Measurements from ENCODE around the gene PRPF19. TPM values are rescaled to one million over a fixed set of nuclear protein-coding genes. Genes with fewer than 3 reads are reported as not detected.

The PRPF19 gene
- total RNA-seq, 2 donors from 2014 or later, result 147 to 181 TPM

DNA sequence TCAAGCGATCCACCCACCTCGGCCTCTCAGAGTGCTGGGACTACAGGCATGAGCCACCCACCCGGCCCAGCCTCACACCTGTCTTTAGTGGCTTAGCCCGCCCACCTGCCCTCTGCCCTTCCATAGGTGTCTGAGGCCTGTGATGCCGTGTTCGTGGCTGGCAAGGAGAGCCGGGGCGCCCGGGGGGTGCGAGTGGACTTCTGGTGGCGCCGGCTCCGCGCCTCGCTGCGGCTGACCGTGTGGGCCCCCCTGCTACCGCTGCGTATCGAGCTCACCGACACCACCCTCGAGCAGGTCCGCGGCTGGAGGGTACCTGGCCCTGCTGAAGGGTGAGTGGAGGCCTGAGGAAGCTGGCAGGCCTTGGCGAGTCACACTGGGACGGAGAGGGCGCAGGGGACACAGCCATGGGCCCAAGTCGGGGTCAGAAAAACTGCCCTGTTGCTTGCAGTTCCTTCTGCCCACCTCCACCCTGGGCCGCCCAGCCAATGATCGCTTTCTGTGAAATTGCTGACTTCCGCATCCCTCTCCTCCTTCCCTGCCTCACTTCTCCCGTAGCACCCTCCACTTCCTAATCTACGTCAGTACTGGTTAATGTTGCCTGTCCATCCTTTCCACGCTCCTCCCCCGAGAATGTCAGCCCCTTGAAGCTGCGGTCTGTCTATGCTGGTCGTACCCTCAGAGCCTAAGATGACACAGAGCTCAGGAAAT, 27.2 kb upstream of the PRPF19 start:
- intact Hi-C loops (cut with DNase I), result no loop called here
- TF ChIP-seq POLR2AphosphoS5 (IDR thresholded peaks at IDR 0.05) (no peak), POLR2A (IDR thresholded peaks at IDR 0.05) (no peak)
- TF ChIP-seq, protein P1, sequence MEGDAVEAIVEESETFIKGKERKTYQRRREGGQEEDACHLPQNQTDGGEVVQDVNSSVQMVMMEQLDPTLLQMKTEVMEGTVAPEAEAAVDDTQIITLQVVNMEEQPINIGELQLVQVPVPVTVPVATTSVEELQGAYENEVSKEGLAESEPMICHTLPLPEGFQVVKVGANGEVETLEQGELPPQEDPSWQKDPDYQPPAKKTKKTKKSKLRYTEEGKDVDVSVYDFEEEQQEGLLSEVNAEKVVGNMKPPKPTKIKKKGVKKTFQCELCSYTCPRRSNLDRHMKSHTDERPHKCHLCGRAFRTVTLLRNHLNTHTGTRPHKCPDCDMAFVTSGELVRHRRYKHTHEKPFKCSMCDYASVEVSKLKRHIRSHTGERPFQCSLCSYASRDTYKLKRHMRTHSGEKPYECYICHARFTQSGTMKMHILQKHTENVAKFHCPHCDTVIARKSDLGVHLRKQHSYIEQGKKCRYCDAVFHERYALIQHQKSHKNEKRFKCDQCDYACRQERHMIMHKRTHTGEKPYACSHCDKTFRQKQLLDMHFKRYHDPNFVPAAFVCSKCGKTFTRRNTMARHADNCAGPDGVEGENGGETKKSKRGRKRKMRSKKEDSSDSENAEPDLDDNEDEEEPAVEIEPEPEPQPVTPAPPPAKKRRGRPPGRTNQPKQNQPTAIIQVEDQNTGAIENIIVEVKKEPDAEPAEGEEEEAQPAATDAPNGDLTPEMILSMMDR (IDR thresholded peaks at IDR 0.05), result no peak
- no peaks in the 10 kb centered on the region for H3K9me3 ChIP-seq
- no peaks in the 10 kb centered on the region for H3K4me1 ChIP-seq (replicated peaks)
- H3K27me3 ChIP-seq (replicated peaks; ENCODE audit: insufficient read depth), result no peaks in the 10 kb centered on the region
- H3K36me3 ChIP-seq, result no peaks in the 10 kb centered on the region
- H3K27ac ChIP-seq, result no peak overlapping the region
- DNase-seq (ENCODE audit: low spot score), result no peak
- 94% methylated on average over 33 of the region's 37 CpGs for WGBS
- H3K4me3 ChIP-seq, result no peak overlapping the region

DNA sequence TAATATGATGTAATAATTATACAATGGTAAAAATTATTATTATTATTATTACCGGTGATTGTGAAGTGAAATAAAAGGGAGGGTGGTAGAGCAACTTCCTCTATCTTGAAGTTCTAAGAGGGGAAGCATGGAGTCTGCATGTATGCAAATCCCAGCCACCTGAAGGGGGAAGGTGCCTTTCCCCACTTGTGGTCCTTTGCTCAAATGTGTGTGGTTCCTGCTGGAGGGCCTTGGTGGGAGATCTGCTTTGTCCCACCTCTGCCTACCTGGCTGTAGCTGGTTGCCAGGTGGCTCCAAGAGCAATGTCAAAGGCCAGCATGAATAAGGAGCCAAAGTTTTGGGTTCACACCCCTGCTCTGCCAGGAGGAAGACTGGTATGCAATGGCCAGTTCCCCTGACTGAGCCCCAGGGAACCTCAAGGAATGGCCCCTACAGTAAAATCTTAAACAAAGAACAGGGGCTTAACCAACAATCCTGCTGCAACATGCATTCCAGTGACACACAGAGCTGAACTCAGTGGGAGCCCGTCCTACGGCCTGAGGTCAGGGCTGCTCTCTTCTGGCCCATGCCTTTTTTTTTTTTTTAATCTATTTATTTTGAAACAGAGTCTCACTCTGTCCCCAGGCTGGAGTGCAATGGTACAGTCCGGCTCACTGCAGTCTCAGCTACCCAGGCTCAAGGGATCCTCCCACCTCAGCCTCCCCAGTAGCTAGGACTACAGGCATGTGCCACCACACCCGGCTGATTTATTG, 26.4 kb upstream of the PRPF19 start:
- no peak for DNase-seq (ENCODE audit: low spot score)
- Histone ChIP-seq H3K36me3 (no peaks in the 10 kb centered on the region), H3K4me3 (no peak overlapping the region), H3K4me1 (replicated peaks) (no peaks in the 10 kb centered on the region), H3K27ac (no peak overlapping the region), H3K27me3 (replicated peaks; ENCODE audit: insufficient read depth) (no peaks in the 10 kb centered on the region), H3K9me3 (no peaks in the 10 kb centered on the region)
- TF ChIP-seq, protein P1 (IDR thresholded peaks at IDR 0.05), result no peak
- TF ChIP-seq POLR2AphosphoS5 (IDR thresholded peaks at IDR 0.05) (no peak), POLR2A (IDR thresholded peaks at IDR 0.05) (no peak)
- 69% methylated on average over 5 of the region's 5 CpGs for WGBS
- intact Hi-C loops (cut with DNase I), result no loop called here

DNA sequence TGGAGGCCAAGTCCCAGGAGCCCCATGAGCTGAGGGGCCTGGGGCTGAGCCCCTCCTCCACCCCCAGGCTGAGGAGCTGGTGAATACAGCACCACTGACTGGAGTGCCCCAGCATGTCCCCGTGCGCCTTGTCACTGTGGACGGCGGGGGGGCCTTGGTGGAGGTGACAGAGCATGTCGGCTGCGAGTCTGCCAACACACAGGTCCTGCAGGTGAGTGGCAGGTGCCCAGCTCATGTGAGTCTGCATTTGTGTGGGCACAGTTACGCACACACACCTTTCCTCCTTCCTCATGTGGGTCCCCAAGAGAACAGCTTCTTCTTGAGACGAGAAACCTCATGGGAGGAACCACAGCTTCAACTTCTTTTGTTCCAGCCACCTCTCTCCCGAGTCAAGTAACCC, 25.5 kb upstream of the PRPF19 start:
- no peak overlapping the region for H3K4me3 ChIP-seq
- no peak for DNase-seq (ENCODE audit: low spot score)
- no peaks in the 10 kb centered on the region for H3K9me3 ChIP-seq
- intact Hi-C loops (cut with DNase I), result no loop called here
- no peaks in the 10 kb centered on the region for H3K36me3 ChIP-seq
- WGBS, result 87% methylated on average over 9 of the region's 9 CpGs
- TF ChIP-seq, protein P1 (IDR thresholded peaks at IDR 0.05), result no peak
- TF ChIP-seq POLR2A (IDR thresholded peaks at IDR 0.05) (no peak), POLR2AphosphoS5 (IDR thresholded peaks at IDR 0.05) (no peak)
- H3K4me1 ChIP-seq (replicated peaks), result no peaks in the 10 kb centered on the region
- no peaks in the 10 kb centered on the region for H3K27me3 ChIP-seq (replicated peaks; ENCODE audit: insufficient read depth)
- H3K27ac ChIP-seq, result no peak overlapping the region

DNA sequence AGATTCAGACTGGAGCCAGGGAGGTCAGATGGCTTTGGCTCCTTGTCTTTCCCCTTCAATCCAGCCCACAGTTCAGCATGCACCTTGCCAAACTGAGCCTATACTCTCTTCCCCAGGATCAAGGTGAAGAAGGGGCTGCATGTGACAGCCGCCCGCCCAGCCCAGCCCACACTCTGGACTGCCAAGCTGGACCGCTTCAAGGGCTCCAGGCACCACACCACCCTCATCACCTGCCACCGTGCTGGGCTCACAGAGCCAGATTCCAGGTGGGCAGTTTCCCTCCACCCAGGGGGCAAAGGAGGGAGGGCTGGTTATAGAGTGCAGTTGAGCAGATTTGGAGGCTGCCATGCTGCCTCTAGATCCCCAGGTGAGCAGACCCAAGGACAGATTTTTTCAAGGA, 24.0 kb upstream of the PRPF19 start:
- no peaks in the 10 kb centered on the region for H3K27me3 ChIP-seq (replicated peaks; ENCODE audit: insufficient read depth)
- TF ChIP-seq, protein P1 (IDR thresholded peaks at IDR 0.05), result no peak
- intact Hi-C loops (cut with DNase I), result no loop called here
- no peak overlapping the region for H3K27ac ChIP-seq
- DNase-seq (ENCODE audit: low spot score), result no peak
- no peaks in the 10 kb centered on the region for H3K36me3 ChIP-seq
- H3K4me1 ChIP-seq (replicated peaks), result no peaks in the 10 kb centered on the region
- H3K4me3 ChIP-seq, result no peak overlapping the region
- H3K9me3 ChIP-seq, result no peaks in the 10 kb centered on the region
- 89% methylated on average over 4 of the region's 4 CpGs for WGBS

DNA sequence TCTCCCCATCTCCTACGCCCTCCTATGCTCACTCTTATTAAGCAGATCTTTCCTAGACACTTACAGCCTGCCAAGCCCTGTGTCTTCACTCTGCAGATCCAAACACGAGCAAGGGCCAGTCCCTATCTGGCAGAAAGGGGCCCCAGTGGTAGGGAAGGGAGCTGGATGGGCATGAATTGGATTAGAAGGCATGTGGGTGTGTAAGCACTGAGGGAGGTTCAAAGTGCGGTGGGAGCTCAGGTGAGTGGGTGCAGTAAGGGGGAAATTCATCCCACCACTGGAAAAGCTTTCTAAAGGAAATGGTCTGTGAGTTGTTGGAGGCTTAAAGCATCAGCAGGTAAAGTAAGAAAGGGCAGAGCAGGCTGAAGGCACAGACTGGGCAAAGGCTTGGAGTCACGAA, 23.4 kb upstream of the PRPF19 start:
- no peaks in the 10 kb centered on the region for H3K4me1 ChIP-seq (replicated peaks)
- H3K4me3 ChIP-seq, result no peak overlapping the region
- no peaks in the 10 kb centered on the region for H3K27me3 ChIP-seq (replicated peaks; ENCODE audit: insufficient read depth)
- WGBS, result 76% methylated on average over 4 of the region's 4 CpGs
- no peak overlapping the region for H3K27ac ChIP-seq
- no peaks in the 10 kb centered on the region for H3K36me3 ChIP-seq
- no peak for TF ChIP-seq POLR2AphosphoS5 (IDR thresholded peaks at IDR 0.05)
- TF ChIP-seq, protein P1 (IDR thresholded peaks at IDR 0.05), result no peak
- no peak for TF ChIP-seq POLR2A (IDR thresholded peaks at IDR 0.05)
- DNase-seq (ENCODE audit: low spot score), result no peak
- intact Hi-C loops (cut with DNase I), result no loop called here
- H3K9me3 ChIP-seq, result no peaks in the 10 kb centered on the region
